GM20000 (cell line): Measurements from ENCODE around the gene ZBTB18.

Source experiments
- DNase-seq: peaks from one replicate; pipeline ENCODE4 v3.0.0; 2012; ENCODE audit warnings: low spot score
- TF ChIP-seq, protein P1 (sequence below): IDR thresholded peaks from 2 replicates; pipeline ENCODE4 v1.5.1; 2012; ENCODE audit warnings: mild to moderate bottlenecking, control low read depth; ENCODE audit errors: extremely low read depth, missing control alignments

ZBTB18 gene

DNA sequence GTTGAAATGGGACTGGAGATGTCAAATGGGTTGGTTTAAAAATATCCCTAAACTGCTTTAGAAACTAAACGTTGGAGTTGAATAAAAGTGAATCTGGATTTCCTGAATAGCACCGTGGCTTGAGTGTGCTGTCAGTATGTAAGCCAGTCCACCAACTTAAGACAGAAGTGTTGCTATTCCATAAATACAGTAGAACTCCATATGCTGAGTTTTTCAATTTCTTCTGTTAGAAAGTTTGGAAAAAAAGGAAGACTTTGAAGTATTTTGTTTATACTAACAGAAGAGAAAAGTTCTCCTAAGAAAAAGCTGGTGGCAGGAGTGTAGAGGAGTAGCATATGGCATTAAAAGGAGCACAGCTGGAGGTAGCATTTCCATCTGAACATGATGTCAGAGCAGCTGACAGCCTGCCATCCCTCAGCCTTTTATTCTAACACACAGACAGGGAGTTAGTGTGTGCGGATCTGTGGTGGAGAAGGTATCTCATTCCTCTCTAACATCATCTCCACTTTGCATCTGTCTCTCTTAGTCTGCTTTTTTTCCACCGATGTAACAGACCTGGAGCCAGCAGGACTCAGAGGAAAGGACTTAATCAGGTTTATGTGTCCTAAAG is at the start of gene ZBTB18:
Gene ZBTB18 (plus strand): TSS at position 449 of the 610 bp plus-strand sequence. CDS start 149 bp downstream, at position 598.
- no peak for DNase-seq

GRCh38 chr1:244002721-244003120 is 48.4 kb upstream of the ZBTB18 start:
- no peak for DNase-seq
- TF ChIP-seq, protein P1, sequence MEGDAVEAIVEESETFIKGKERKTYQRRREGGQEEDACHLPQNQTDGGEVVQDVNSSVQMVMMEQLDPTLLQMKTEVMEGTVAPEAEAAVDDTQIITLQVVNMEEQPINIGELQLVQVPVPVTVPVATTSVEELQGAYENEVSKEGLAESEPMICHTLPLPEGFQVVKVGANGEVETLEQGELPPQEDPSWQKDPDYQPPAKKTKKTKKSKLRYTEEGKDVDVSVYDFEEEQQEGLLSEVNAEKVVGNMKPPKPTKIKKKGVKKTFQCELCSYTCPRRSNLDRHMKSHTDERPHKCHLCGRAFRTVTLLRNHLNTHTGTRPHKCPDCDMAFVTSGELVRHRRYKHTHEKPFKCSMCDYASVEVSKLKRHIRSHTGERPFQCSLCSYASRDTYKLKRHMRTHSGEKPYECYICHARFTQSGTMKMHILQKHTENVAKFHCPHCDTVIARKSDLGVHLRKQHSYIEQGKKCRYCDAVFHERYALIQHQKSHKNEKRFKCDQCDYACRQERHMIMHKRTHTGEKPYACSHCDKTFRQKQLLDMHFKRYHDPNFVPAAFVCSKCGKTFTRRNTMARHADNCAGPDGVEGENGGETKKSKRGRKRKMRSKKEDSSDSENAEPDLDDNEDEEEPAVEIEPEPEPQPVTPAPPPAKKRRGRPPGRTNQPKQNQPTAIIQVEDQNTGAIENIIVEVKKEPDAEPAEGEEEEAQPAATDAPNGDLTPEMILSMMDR: no peak

More for the DNA sequence above, at the start of gene ZBTB18:
- TF ChIP-seq, protein P1: no peak

GRCh38 chr1:244005455-244005854 is 45.6 kb upstream of the ZBTB18 start:
- TF ChIP-seq, protein P1: no peak
- no peak for DNase-seq

DNA sequence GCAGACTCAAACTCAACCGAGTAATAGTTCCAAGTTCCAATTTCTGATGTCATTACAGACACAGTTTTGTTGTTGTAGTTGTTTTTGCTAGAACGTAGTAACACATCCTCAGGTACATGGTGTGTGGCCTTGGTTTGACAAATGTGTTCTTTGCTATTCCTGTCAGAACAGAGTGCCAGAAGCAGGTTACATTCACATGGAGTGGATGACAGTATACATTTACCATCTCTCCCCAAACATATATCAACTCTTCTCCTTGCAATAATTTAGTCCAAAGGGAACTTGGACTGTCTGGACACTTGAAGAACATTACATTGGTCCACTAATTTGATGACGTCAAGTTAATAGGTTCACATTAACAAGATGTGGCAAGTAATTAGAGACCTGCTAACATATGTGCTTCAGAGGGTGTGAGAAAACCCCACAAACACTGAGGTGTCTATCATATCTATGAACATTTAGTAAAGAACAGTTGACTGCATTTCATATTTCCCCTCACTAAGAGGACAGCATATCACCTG is 44.6 kb upstream of the ZBTB18 start:
- TF ChIP-seq, protein P1: no peak
- no peak for DNase-seq

DNA sequence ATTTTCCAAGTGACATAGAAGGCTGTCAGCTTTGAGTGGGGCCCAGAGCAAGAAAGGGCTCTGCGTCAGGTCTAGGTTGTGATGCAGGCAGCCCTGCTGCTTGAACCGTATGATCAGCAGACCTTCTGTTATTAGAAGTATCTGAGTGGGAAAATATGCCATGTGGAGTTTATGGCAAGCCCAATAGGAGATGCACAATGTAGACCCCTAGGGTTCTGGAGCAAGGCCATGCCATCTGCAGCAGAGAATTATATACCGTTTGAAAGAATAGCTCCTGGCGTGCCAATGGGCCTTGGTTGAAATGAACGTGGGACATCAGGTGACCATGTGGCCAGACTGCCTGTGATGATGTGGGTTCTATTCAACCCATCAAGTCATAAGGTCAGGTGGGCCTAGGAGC is 44.1 kb upstream of the ZBTB18 start:
- TF ChIP-seq, protein P1: no peak
- no peak for DNase-seq

DNA sequence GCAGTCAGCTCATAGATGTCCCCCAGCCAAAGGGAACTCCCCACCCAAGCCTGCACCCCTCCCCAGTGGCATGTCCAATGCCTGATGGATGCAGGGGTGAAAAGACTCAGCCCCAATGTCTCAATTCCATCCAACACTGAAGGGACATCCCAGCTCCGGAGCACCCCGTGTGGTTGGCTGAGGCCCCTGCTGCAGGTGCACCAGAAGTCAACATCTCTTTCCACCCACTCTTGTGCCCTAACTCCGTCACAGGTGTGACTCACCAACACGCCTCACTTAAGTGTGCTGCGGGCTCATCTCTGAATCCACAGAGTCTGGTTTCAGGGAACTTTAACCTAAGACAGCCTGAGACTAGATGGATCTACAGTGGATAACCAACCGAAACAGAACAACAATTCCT is 40.9 kb upstream of the ZBTB18 start:
- TF ChIP-seq, protein P1: no peak
- no peak for DNase-seq

- DNase-seq: no peak
- TF ChIP-seq, protein P1: no peak
Observed at GRCh38 chr1:244010703-244011123, 40.4 kb upstream of the ZBTB18 start.
